Natural killer cell treated with Interleukin-12 subunit alpha and Interleukin-12 subunit beta and Interleukin-15 and Interleukin-18, amount 100 ng/mL, for 72 hours (primary cell): Measurements from ENCODE around the gene C15orf61. TPM values are rescaled to one million over a fixed set of nuclear protein-coding genes. Genes with fewer than 3 reads are reported as not detected.

Source experiments
- ATAC-seq, 2 donors: fragments of 150-1000 bp; cut with Tn5 transposase in 1 of 2; sonication (Bioruptor Pico), chemical (Tn5 transposase) in 1 of 2; 2 replicates each; pipeline ENCODE4 v1.10.0; 2021
- DNase-seq: peaks from one replicate; pipeline ENCODE4 v3.0.0; 2022; ENCODE audit warnings: low spot score
- H3K27ac Mint-ChIP-seq, 2 donors: 1 replicate in 1 of 2; 2 replicates in 1 of 2; pipeline ENCODE4 v1.8.0; 2022; ENCODE audit warnings: mixed read lengths in 2 of 2, mild to moderate bottlenecking in 1 of 2, moderate library complexity in 1 of 2
- H3K27me3 Mint-ChIP-seq, 2 donors: 1 replicate in 1 of 2; 2 replicates in 1 of 2; pipeline ENCODE4 v1.8.0; 2022; ENCODE audit warnings: mixed read lengths in 2 of 2
- H3K36me3 Mint-ChIP-seq: one replicate; pipeline ENCODE4 v1.8.0; 2022; ENCODE audit warnings: mixed read lengths
- H3K4me1 Mint-ChIP-seq, 2 donors: 1 replicate in 1 of 2; 2 replicates in 1 of 2; pipeline ENCODE4 v1.8.0; 2022; ENCODE audit warnings: low read depth in 2 of 2, mixed read lengths in 2 of 2, mild to moderate bottlenecking in 1 of 2
- H3K4me3 Mint-ChIP-seq: one replicate; pipeline ENCODE4 v1.8.0; 2022; ENCODE audit warnings: mixed read lengths
- H3K9me3 Mint-ChIP-seq: 2 replicates; pipeline ENCODE4 v1.8.0; 2022; ENCODE audit warnings: mixed read lengths
- total RNA-seq, 2 donors: library from RNA; stranded (reverse); gene quantifications; one replicate each; pipeline ENCODE4 v1.2.3, GENCODE V29; 2022

C15orf61 gene
- total RNA-seq, 2 donors from 2014 or later, result 3.9 to 5.0 TPM

DNA sequence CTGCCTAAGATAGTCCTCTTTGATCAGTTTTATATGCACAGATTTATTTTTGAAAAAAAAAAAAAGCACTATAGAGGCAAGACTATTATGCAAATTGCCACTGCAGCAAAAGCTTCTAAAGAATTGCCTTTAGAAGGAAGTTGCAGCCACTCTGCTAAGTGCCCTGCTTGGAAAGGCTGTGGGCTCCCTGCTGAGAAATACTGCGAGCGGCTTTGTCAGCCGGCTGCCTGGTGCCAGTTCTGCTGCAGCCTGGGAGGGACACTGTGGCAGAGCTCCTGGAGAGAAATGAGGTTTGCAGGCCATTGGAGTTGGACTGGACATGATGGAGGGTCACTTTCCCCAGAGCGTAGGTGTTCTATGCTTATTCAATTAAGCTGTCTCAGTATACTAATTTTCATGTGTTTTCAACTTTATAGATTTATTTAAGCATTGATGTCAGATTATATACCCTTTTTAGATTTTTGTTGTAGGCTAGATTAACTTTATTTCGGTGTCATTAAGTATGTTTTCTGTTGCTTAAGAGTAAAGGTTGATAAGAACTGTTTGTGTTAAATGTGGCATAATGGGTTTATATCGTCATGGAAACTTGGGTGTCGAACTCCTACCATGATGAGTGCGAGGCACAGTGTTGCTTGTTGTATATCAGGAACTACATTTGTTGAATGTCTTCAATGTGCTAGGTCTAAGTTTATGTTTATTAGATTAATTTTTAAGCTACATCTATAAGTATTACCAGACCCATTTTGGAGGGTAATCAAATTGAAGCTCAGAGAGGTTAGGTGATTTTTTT is 28.1 kb downstream of the C15orf61 start:
- H3K4me1 Mint-ChIP-seq, result peaks cover 19 to 30% of the 10 kb centered on the region in 2 donors
- no peak overlapping the region for H3K27ac Mint-ChIP-seq
- ATAC-seq (no peak), DNase-seq (no peak)
- no peak overlapping the region for H3K4me3 Mint-ChIP-seq
- H3K27me3 Mint-ChIP-seq, result no peaks in the 10 kb centered on the region
- H3K9me3 Mint-ChIP-seq, result no peaks in the 10 kb centered on the region
- H3K36me3 Mint-ChIP-seq, result no peaks in the 10 kb centered on the region

DNA sequence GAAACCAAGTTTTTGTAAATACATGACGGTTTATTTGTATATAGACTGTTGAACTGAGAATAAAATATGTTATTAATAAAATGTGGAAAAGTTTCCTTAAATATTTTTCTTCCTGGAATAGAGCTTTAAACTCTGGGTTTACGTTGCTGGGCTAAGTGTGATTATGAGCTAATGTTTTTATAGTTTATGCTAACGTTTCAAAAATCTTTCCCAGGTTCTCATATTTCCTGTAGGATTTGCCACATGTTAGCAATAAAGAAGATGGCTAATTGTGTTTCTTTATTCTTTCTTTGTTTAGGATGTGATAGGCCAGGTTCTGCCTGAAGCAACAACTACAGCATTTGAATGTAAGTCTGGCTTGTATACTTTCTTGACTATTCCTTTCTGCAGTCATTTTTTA is 28.8 kb downstream of the C15orf61 start:
- Mint-ChIP-seq H3K27ac (no peak overlapping the region), H3K27me3 (no peaks in the 10 kb centered on the region), H3K36me3 (no peaks in the 10 kb centered on the region), H3K4me3 (no peak overlapping the region), H3K9me3 (no peaks in the 10 kb centered on the region), H3K4me1 (peaks cover 16 to 25% of the 10 kb centered on the region in 2 donors)
- DNase-seq (no peak), ATAC-seq (no peak)

DNA sequence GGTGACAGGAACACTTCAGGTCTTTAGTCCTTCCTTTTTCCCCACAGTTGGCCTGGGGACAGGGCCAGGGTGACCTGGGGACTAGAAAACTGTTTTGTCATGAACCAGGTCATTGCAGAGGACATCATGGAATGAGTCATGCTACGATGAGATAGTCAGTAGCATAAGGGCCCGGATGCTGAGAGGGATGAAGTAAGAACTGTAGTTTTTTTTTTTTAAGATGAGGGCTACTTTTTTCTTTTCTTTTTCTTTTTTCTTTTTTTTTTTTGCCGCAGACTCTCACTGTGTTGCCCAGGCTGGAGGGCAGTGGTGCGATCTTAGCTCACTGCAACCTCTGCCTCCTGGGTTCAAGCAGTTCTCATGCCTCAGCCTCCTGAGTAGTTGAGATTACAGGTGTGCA is 29.6 kb downstream of the C15orf61 start:
- Mint-ChIP-seq H3K9me3 (no peaks in the 10 kb centered on the region), H3K27ac (no peak overlapping the region), H3K27me3 (no peaks in the 10 kb centered on the region), H3K4me3 (no peak overlapping the region), H3K4me1 (peaks cover 16 to 24% of the 10 kb centered on the region in 2 donors), H3K36me3 (no peaks in the 10 kb centered on the region)
- DNase-seq (no peak), ATAC-seq (peak in 1 of 2 donors; percentile 75)

DNA sequence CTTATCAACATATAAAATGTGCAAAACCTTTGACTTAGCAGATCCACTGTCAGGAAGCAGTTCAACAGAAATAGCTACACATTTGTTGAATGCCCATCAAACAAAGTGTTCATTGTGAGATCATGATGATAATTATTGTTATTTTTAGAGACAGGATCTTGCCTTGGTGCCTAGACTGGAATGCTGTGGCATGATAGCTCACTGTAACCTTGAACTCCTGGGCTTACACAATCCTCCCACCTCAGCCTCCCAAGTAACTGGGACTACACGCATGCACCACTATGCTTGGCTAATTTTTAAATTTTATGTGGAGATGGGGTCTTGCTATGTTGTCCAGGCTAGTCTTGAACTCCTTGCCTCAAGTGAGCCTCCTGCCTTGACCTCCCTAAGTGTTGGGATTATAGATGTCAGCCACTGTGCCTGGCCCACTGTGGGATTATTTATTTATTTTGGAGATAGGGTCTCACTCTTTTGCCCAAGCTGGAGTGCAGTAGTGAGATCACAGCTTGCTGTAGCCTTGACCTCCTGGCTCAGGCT is 30.3 kb downstream of the C15orf61 start:
- Mint-ChIP-seq H3K9me3 (no peaks in the 10 kb centered on the region), H3K27ac (no peak overlapping the region), H3K36me3 (no peaks in the 10 kb centered on the region), H3K27me3 (no peaks in the 10 kb centered on the region), H3K4me3 (no peak overlapping the region), H3K4me1 (peaks cover 16 to 24% of the 10 kb centered on the region in 2 donors)
- ATAC-seq, result no peak
- DNase-seq, result no peak

DNA sequence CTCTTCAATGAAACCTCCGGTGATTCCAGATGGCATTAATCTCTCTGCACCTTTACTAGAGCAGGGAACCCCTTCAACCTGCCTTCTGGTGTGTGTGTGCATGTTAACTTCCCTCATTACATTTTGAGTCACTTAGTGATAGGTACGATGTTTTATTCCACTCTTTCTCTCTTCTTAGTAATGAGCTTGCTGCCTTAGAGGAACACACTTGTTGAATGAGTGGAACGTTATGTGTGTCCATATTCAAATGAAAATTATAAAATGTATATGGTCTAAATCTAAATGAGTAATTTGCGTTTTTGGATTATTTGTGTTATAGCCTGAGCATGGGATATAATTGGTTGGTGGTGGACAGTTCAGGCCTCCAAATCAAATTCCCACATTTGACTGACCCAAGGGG is 33.6 kb downstream of the C15orf61 start:
- ATAC-seq, result no peak
- no peak for DNase-seq
- no peaks in the 10 kb centered on the region for H3K9me3 Mint-ChIP-seq
- H3K36me3 Mint-ChIP-seq, result peaks cover 16% of the 10 kb centered on the region
- H3K27ac Mint-ChIP-seq, result peak overlapping the region in 1 of 2 donors; percentile 42
- peaks cover 21 to 28% of the 10 kb centered on the region in 2 donors for H3K4me1 Mint-ChIP-seq
- H3K4me3 Mint-ChIP-seq, result no peak overlapping the region
- H3K27me3 Mint-ChIP-seq, result no peaks in the 10 kb centered on the region

DNA sequence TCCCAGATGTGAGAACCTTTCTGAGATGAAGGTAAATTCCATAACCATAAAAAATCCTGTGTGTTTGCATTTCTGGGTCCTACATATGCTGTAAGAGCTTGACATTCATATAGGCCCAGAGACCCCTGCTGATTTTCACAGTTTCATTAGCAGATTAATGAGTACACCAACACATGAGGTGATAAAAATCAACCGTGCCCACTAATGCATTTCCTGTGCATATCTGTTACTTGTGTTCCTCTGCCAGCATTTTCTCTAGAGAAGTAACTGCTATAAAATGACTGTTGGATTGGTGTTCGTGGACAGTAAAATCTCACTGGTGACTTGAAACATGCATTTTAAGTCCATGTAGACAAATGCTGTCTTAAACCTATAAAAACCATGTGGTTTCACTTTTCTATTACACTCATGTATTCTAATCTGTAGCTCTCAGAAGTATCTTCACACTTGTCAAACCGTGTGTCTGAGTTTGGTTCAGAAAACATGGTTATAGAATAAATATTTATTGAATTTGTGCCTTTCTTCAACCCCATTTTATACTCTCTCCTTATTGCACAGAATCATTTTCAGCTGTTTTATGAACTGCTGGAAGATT is 36.1 kb downstream of the C15orf61 start:
- peak overlapping the region; percentile 58 for H3K4me3 Mint-ChIP-seq
- H3K36me3 Mint-ChIP-seq, result peaks cover 17% of the 10 kb centered on the region
- ATAC-seq (peak in 1 of 2 donors; percentile 36), DNase-seq (no peak)
- H3K4me1 Mint-ChIP-seq, result peaks cover 22 to 24% of the 10 kb centered on the region in 2 donors
- H3K27me3 Mint-ChIP-seq, result no peaks in the 10 kb centered on the region
- peak overlapping the region; percentile 59 to 72 for H3K27ac Mint-ChIP-seq
- no peaks in the 10 kb centered on the region for H3K9me3 Mint-ChIP-seq

DNA sequence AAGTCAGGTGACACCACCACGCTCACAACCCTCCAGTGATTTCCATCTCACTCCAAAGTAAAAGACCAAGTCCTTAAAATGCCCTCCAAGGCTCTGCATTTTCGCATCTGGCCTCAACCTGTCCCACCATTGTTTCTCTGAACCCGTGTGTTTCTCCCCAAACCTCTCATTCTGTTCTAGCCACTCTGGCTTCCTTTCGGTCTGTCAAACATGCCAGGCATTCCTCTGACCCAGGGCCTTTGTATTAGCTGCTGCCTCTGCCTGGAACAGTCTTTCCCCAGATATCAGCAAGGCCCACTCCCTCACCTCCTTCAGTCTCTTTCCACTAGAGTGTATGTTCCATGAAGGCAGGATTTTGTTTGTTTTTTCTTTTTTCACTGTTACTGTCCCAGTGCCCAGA is 37.6 kb downstream of the C15orf61 start:
- Mint-ChIP-seq H3K36me3 (peaks cover 17% of the 10 kb centered on the region), H3K4me1 (peaks cover 27 to 28% of the 10 kb centered on the region in 2 donors), H3K27me3 (no peaks in the 10 kb centered on the region), H3K9me3 (no peaks in the 10 kb centered on the region), H3K4me3 (no peak overlapping the region), H3K27ac (peak overlapping the region in 1 of 2 donors; percentile 58)
- no peak for ATAC-seq
- DNase-seq, result no peak

DNA sequence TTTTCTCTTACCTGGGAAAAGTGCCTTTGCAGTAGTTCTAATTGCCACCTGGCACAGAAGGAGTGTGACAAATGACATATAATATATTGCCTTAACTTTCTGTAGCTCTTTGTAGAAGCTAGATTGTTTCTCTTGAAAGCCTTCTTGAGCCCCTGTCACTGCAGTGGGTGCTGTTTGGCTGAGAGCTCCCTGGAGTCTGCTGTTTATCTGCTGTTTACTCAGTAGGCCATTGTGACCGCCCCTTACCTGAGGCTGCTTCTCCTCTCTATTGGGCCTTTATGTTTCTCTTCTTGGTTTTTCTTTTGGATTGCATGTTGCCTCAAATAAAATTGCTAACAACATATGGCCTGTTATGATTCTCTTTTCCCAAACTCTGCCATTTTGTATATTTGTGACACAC is 38.2 kb downstream of the C15orf61 start:
- H3K4me1 Mint-ChIP-seq, result peaks cover 31 to 33% of the 10 kb centered on the region in 2 donors
- no peaks in the 10 kb centered on the region for H3K27me3 Mint-ChIP-seq
- peak overlapping the region in 1 of 2 donors; percentile 58 for H3K27ac Mint-ChIP-seq
- peaks cover 17% of the 10 kb centered on the region for H3K36me3 Mint-ChIP-seq
- no peak overlapping the region for H3K4me3 Mint-ChIP-seq
- no peak for DNase-seq
- ATAC-seq, result no peak
- H3K9me3 Mint-ChIP-seq, result no peaks in the 10 kb centered on the region

DNA sequence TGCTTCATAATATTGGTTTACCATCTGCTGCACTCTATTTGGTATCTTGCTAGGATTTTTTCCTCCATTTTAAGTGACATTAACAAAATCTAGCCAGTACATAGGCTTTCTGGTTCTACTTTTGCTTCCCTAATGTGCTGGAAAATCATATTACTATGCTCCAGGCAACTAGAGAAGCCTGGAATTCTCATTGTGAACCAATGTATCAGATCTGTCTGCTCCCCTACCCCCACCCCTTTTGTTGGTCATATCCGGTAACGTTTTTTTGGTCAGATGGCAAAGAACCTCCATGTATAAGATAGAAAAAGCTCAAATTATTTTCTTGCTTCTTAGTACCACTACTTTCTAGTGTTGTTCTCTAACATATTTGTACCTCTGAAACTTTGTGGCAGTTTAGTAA is 38.6 kb downstream of the C15orf61 start:
- Mint-ChIP-seq H3K4me1 (peaks cover 35 to 37% of the 10 kb centered on the region in 2 donors), H3K27me3 (no peaks in the 10 kb centered on the region), H3K27ac (peak overlapping the region in 1 of 2 donors; percentile 58), H3K9me3 (no peaks in the 10 kb centered on the region), H3K36me3 (peaks cover 17% of the 10 kb centered on the region), H3K4me3 (no peak overlapping the region)
- ATAC-seq (no peak), DNase-seq (no peak)

DNA sequence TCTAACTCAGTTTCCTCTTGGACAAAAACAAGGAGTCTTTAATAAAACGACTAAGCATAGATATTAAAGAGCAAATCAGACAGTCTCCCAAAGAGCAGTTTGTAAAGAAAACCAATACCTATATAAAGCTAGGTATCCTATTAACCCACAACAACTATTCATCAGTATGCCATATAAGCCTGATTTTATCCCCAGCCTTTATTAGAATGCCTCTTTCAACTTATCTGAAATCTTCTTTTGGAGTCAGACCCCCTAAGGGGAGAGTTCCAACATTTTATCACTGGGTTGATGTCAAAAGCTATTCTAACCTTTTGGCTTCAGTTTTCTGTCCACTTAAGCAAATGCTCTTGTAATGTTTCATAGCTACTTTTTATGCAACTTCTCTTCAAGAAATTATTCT is 39.4 kb downstream of the C15orf61 start:
- Mint-ChIP-seq H3K27ac (no peak overlapping the region), H3K36me3 (peaks cover 17% of the 10 kb centered on the region), H3K27me3 (no peaks in the 10 kb centered on the region), H3K4me1 (peaks cover 34 to 39% of the 10 kb centered on the region in 2 donors), H3K4me3 (no peak overlapping the region), H3K9me3 (no peaks in the 10 kb centered on the region)
- ATAC-seq (no peak), DNase-seq (no peak)

DNA sequence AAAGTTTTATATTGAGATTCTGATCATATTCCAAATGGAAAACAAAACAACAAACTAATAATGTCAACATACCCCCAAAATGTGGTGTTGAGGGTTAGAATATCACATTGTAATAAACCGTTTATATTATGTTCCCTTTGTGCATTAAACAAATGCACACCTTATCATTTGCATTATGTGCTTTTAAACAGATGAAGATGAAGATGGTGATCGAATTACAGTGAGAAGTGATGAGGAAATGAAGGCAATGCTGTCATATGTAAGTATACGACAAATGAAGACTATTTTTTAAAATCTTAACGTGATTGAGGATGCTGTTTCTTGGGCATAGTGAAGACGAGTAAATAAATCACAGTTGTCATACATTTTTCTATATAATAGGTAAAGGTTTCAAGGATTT is 42.2 kb downstream of the C15orf61 start:
- ATAC-seq (no peak), DNase-seq (no peak)
- H3K36me3 Mint-ChIP-seq, result peaks cover 16% of the 10 kb centered on the region
- peaks cover 30 to 35% of the 10 kb centered on the region in 2 donors for H3K4me1 Mint-ChIP-seq
- no peak overlapping the region for H3K27ac Mint-ChIP-seq
- no peaks in the 10 kb centered on the region for H3K9me3 Mint-ChIP-seq
- no peak overlapping the region for H3K4me3 Mint-ChIP-seq
- no peaks in the 10 kb centered on the region for H3K27me3 Mint-ChIP-seq

DNA sequence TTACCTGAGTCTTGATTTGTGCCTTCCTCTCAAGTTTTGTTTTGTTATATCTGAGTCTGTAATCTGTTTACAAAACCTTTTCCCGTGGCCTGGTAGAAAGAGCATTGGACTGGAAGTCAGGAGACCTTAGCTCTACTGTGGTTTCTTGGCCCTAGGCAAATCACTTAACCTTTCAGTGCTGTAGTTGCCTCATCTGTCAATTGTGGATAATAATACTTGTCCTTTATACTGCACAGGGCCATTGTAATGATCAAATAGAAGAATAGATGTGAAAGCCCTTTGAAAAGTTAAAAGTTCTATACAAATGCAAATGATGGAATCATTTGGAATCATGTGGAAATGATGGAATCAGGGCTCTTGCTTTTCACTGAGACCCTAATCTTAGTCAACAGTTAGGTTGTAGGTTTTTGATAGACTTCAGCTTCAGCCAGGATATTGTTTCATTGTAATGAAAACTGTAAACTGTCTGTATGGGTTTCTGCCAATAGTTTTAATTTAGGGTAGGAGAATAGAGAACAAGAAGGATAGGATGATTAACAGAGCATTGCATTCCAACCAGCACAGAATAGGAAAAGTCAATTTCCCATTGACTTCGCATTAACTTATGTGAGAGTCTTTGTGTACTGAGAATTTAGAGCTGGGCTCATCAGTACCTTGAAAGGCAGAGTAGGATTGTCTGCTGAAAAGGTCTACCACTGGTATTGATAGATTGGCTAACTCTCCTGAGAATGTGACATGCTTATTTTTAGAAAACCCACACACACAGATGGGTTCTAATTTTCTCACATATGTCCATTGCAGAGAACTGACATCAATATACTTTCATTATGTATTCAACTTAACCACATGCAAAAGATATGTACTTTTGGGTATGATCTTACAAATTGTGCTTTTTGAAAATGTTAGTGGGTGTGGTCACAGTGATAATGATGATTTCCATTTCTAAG is 43.4 kb downstream of the C15orf61 start:
- Mint-ChIP-seq H3K27me3 (no peaks in the 10 kb centered on the region), H3K27ac (peak overlapping the region; percentile 87 to 91), H3K9me3 (no peaks in the 10 kb centered on the region), H3K4me1 (peaks cover 26 to 34% of the 10 kb centered on the region in 2 donors), H3K36me3 (peaks cover 4% of the 10 kb centered on the region), H3K4me3 (peak overlapping the region; percentile 79)
- peak; percentile 90 to 92 for ATAC-seq
- DNase-seq, result no peak

DNA sequence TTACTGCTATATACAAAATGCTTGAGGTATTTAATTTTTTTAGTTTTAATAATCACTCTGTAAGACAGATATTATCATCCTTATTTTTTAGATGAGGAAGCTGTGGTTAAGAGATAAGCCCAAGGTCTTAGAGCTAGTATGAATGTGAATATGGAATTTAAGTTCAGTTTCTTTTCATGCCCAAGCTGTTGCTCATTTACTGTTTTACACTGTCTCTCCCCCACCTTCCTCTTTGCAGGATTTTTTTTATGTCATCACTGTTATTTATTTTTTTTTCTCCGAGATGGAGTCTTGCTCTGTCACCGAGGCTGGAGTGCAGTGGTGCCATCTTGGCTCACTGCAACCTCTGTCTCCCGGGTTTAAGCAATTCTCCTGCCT is 44.0 kb downstream of the C15orf61 start:
- peak overlapping the region; percentile 79 for H3K4me3 Mint-ChIP-seq
- ATAC-seq (peak; percentile 87 to 88), DNase-seq (no peak)
- H3K4me1 Mint-ChIP-seq, result peaks cover 26 to 30% of the 10 kb centered on the region in 2 donors
- no peaks in the 10 kb centered on the region for H3K27me3 Mint-ChIP-seq
- H3K9me3 Mint-ChIP-seq, result no peaks in the 10 kb centered on the region
- no peaks in the 10 kb centered on the region for H3K36me3 Mint-ChIP-seq
- peak overlapping the region; percentile 87 to 91 for H3K27ac Mint-ChIP-seq
